GM12878 (cell line): ENCODE measurements around the gene AKAP5. TPM values are rescaled to one million over a fixed set of nuclear protein-coding genes. Genes with fewer than 3 reads are reported as not detected.

Source experiments
- ATAC-seq: fragments of 200-7000 bp; cut with Tn5 transposase; 3 replicates; pipeline ENCODE4 v1.9.1; 2020; ENCODE audit warnings: mild to moderate bottlenecking, moderate library complexity
- BruUV-seq: library from RNA; stranded (reverse); fragments of 400-500 nt; replicated peaks from 2 replicates; lab custom pipeline; 2021; lab: Mats Ljungman, UMichigan
- CTCF ChIA-PET: fragments of 300-600 bp; sonication (Branson Sonifier 250); formaldehyde crosslinking; extraction: SDS; loops from one replicate; lab custom pipeline; 2021; ENCODE audit warnings: inconsistent platforms; lab: Yijun Ruan, JAX
- POLR2A ChIA-PET: fragments of 350-600 bp; formaldehyde crosslinking; extraction: SDS; loops from one replicate; lab custom pipeline; 2021; ENCODE audit warnings: inconsistent platforms; lab: Charles Lee
- RAD21 ChIA-PET: fragments of 300-600 bp; sonication (Branson Sonifier 250); formaldehyde crosslinking; loops from one replicate; lab custom pipeline; 2023; ENCODE audit warnings: antibody characterized with exemption; ENCODE audit not compliant: unreplicated experiment; lab: Charles Lee
- SMC1A ChIA-PET: fragments of 300-600 bp; sonication (Branson Sonifier 250); formaldehyde crosslinking; loops from one replicate; lab custom pipeline; 2023; ENCODE audit not compliant: unreplicated experiment, uncharacterized antibody; lab: Charles Lee
- DNase-seq: peaks from one replicate; pipeline ENCODE4 v3.0.0-alpha.2; 2011; ENCODE audit warnings: low read depth, low spot score
- FAIRE-seq: peaks from 3 replicates; lab custom pipeline; 2011; peaks lifted over from hg19 to GRCh38; lab: Jason Lieb, UNC
- H2AFZ ChIP-seq: 2 replicates; pipeline ENCODE4 v1.6.0; 2011; ENCODE audit warnings: low read depth, low read length, control low read depth; ENCODE audit not compliant: control insufficient read depth
- H3K27ac ChIP-seq: 2 replicates; pipeline ENCODE4 v1.5.1; 2011; ENCODE audit warnings: control low read depth; ENCODE audit not compliant: control insufficient read depth, insufficient read depth
- H3K27me3 ChIP-seq, 2 experiments: replicated peaks in 1 of 2; 2 replicates each; pipeline versions ENCODE4 v1.6.0 to v1.6.1; 2011; ENCODE audit warnings: low read length in 1 of 2; ENCODE audit not compliant: control insufficient read depth in 2 of 2, insufficient read depth in 2 of 2
- H3K36me3 ChIP-seq, 2 experiments: 2 replicates each; pipeline ENCODE4 v1.5.1; 2011; ENCODE audit warnings: low read length in 1 of 2; ENCODE audit not compliant: control insufficient read depth in 2 of 2, insufficient read depth in 2 of 2
- H3K4me1 ChIP-seq: 2 replicates; pipeline ENCODE4 v1.6.1; 2011; ENCODE audit warnings: mild to moderate bottlenecking, low read length, moderate library complexity, mixed read lengths; ENCODE audit not compliant: control insufficient read depth, insufficient read depth
- H3K4me2 ChIP-seq: 2 replicates; pipeline ENCODE4 v1.6.0; 2011; ENCODE audit warnings: control low read depth; ENCODE audit not compliant: control insufficient read depth, insufficient read depth
- H3K4me3 ChIP-seq: fragments of 200-600 bp; sonication (generic); 2 replicates; pipeline ENCODE4 v1.5.1; 2016
- H3K79me2 ChIP-seq: 2 replicates; pipeline ENCODE4 v1.6.0; 2011; ENCODE audit warnings: low read length; ENCODE audit not compliant: control insufficient read depth, insufficient read depth
- H3K9ac ChIP-seq: 2 replicates; pipeline ENCODE4 v1.8.0; 2011; ENCODE audit warnings: low read length, control low read depth, mixed read lengths; ENCODE audit not compliant: control insufficient read depth, insufficient read depth
- H3K9me3 ChIP-seq: replicated peaks from 3 replicates; pipeline ENCODE4 v1.5.1; 2011; ENCODE audit warnings: mild to moderate bottlenecking, low read length; ENCODE audit not compliant: control insufficient read depth, insufficient read depth
- H4K20me1 ChIP-seq: 2 replicates; pipeline ENCODE4 v1.6.0; 2011; ENCODE audit not compliant: control insufficient read depth, insufficient read depth
- BCL11A ChIP-seq: IDR thresholded peaks from 2 replicates; pipeline ENCODE4 v1.6.1; 2011; ENCODE audit warnings: low read depth, low read length
- CBX3 ChIP-seq: fragments of 200-600 bp; sonication (generic); IDR thresholded peaks from 2 replicates; pipeline ENCODE4 v1.6.1; 2016; ENCODE audit warnings: low read depth, borderline replicate concordance
- CUX1 ChIP-seq: IDR thresholded peaks from 2 replicates; pipeline ENCODE4 v1.6.1; 2012; ENCODE audit warnings: improper control_type of control experiment, low read depth, low read length; ENCODE audit not compliant: insufficient replicate concordance
- ELK1 ChIP-seq: IDR thresholded peaks from 2 replicates; pipeline ENCODE4 v1.6.1; 2012; ENCODE audit warnings: low read depth, low read length, improper control_type of control experiment
- IRF4 ChIP-seq: IDR thresholded peaks from 2 replicates; pipeline ENCODE4 v1.6.1; 2011; ENCODE audit warnings: low read depth, low read length
- JUNB ChIP-seq: IDR thresholded peaks from 2 replicates; pipeline ENCODE4 v1.6.1; 2016; ENCODE audit warnings: antibody characterized with exemption, mild to moderate bottlenecking
- MEF2B ChIP-seq: fragments of 450-650 bp; IDR thresholded peaks from 2 replicates; pipeline ENCODE4 v1.6.1; 2018; ENCODE audit warnings: mild to moderate bottlenecking, moderate library complexity; ENCODE audit not compliant: partially characterized antibody, poor library complexity, severe bottlenecking
- MTA2 ChIP-seq: fragments of 450-650 bp; IDR thresholded peaks from 2 replicates; pipeline ENCODE4 v1.6.1; 2016; ENCODE audit warnings: low read depth, mild to moderate bottlenecking, moderate library complexity
- MYC ChIP-seq: IDR thresholded peaks from 2 replicates; pipeline ENCODE4 v1.6.1; 2011; ENCODE audit warnings: mild to moderate bottlenecking, low read length, moderate library complexity, inconsistent platforms; ENCODE audit not compliant: insufficient read depth, insufficient replicate concordance, insufficient read length, severe bottlenecking
- PAX8 ChIP-seq: fragments of 450-650 bp; IDR thresholded peaks from 2 replicates; pipeline ENCODE4 v1.6.1; 2017; ENCODE audit warnings: mild to moderate bottlenecking, moderate library complexity
- SRF ChIP-seq, 2 experiments: IDR thresholded peaks; 2 replicates each; pipeline ENCODE4 v1.6.1; 2011; ENCODE audit warnings: low read depth in 2 of 2, low read length in 2 of 2, mild to moderate bottlenecking in 1 of 2, moderate library complexity in 1 of 2
- WGBS: methylation state at CpG from one replicate; pipeline ENCODE4 v1.1.6; 2016; ENCODE audit warnings: low lambda C conversion rate; ENCODE audit not compliant: insufficient replicate concordance, insufficient coverage; ENCODE audit errors: missing lambda C conversion rate; 5-methylcytosine and 5-hydroxymethylcytosine counted together
- in situ Hi-C: fragments of 300-500 bp; cut with MboI; formaldehyde crosslinking; loops from 9 replicates; pipeline ENCODE4 v1.14.3; 2018; ENCODE audit warnings: mixed read lengths
- intact Hi-C: fragments of 100-400 bp; cut with micrococcal nuclease; formaldehyde crosslinking; loops from one replicate; pipeline ENCODE4 v1.14.2; 2022; ENCODE audit not compliant: unreplicated experiment
- polyA plus RNA-seq, 11 experiments: library from polyadenylated mRNA; depleted of rRNA in 4 of 11; unstranded in 6 of 11; stranded (reverse) in 5 of 11; fragments of >200 nt; fragmentation: Nextera tagmentation in 4 of 11; fragmentation: Illumina TruSeq in 1 of 11; extraction: Ambion mirVana in 4 of 11; extraction: Trizol in 1 of 11; gene quantifications; 1 replicate in 1 of 11; 2 replicates in 10 of 11; pipeline versions ENCODE4 v1.2.1 to v1.2.3, GENCODE V29; 2011 to 2016; ENCODE audit warnings: inconsistent platforms in 2 of 11, missing spikeins in 2 of 11, low read depth in 1 of 11
- total RNA-seq, 4 experiments: library from RNA; depleted of rRNA in 3 of 4; stranded (reverse); fragments of >200 nt in 3 of 4; fragmentation: Illumina TruSeq in 1 of 4; extraction: Trizol in 1 of 4; gene quantifications; 2 replicates each; pipeline versions ENCODE4 v1.2.1 to v1.2.3, GENCODE V29; 2013 to 2021
- TF ChIP-seq, protein P1 (sequence below): fragments of 450-650 bp; IDR thresholded peaks from 2 replicates; pipeline ENCODE4 v1.6.1; 2017; ENCODE audit warnings: low read depth, mild to moderate bottlenecking, moderate library complexity

Gene AKAP5
- total and polyA plus RNA-seq, 10 of the 15 experiments (the other 5 are each of a cell fraction or from before 2014, with no cell fraction given), result 0.45 to 5.1 (median 1.7) TPM

- H4K20me1 ChIP-seq, result no peaks in the 10 kb centered on the region
- peak within 1 kb of the TSS; percentile 53 for H2AFZ ChIP-seq
- ChIA-PET POLR2A (interaction anchor here (1.1 to 2.7 kb wide), 6 partner anchors 13 to 116 kb away, joined by 3 to 14 read pairs (median 6); partner anchors contain the start of gene MTHFD1), SMC1A (interaction anchor here (1.1 to 3.6 kb wide), 7 partner anchors 7 to 112 kb away, joined by 3 to 29 read pairs (median 8); partner anchors contain the start of gene AKAP5), CTCF (interaction anchor here (0.8 to 3.5 kb wide), 7 partner anchors 7 to 133 kb away, joined by 3 to 37 read pairs (median 4); partner anchors contain the start of gene HSPA2), RAD21 (interaction anchor here (0.9 to 2.9 kb wide), 10 partner anchors 7 to 151 kb away, joined by 3 to 12 read pairs (median 6); partner anchors contain the start of gene MTHFD1)
- H3K27me3 ChIP-seq, result no peaks in the 10 kb centered on the region
- in situ Hi-C loops (no loop called here), intact Hi-C loops (loop anchor here (2.0 kb wide), 3 partner anchors 25 to 115 kb away; partner anchors contain the start of genes HSPA2 and MTHFD1)
- peak within 1 kb of the TSS; percentile 97 for H3K9ac ChIP-seq
- peaks cover 96% of the 10 kb centered on the region for H3K79me2 ChIP-seq
- H3K4me1 ChIP-seq, result peaks cover 6% of the 10 kb centered on the region
- peak within 1 kb of the TSS; percentile 70 for H3K4me2 ChIP-seq
- no peaks in the 10 kb centered on the region for H3K9me3 ChIP-seq
- no peaks in the 10 kb centered on the region for H3K36me3 ChIP-seq
- DNase-seq (peak; percentile 83), ATAC-seq (peak; percentile 71), FAIRE-seq (no peak)
- no TSS peak for BruUV-seq
- peak within 1 kb of the TSS; percentile 98 for H3K27ac ChIP-seq
- peak within 1 kb of the TSS; percentile 91 for H3K4me3 ChIP-seq
- WGBS, result under 1% methylated on average over 54 of the region's 87 CpGs
- peak; percentile 59; the same call in 1 of the 2 replicates for TF ChIP-seq BCL11A
- TF ChIP-seq CBX3, result no peak
- TF ChIP-seq MYC, result peak; percentile 81
- peak; percentile 43 for TF ChIP-seq MEF2B
- TF ChIP-seq ELK1, result no peak
- TF ChIP-seq PAX8, result no peak
- TF ChIP-seq JUNB, result no peak
- 0 out of 4 replicates have a peak, but pooled peaks of 1 of the 2 experiments have one; percentile 4 for TF ChIP-seq SRF (IDR thresholded peaks at IDR 0.05; ENCODE audit: low read depth in 2 of 2, low read length in 2 of 2)
- TF ChIP-seq CUX1, result no peak
- TF ChIP-seq MTA2, result peak; percentile 43; the same call in 1 of the 2 replicates
- TF ChIP-seq, protein P1, sequence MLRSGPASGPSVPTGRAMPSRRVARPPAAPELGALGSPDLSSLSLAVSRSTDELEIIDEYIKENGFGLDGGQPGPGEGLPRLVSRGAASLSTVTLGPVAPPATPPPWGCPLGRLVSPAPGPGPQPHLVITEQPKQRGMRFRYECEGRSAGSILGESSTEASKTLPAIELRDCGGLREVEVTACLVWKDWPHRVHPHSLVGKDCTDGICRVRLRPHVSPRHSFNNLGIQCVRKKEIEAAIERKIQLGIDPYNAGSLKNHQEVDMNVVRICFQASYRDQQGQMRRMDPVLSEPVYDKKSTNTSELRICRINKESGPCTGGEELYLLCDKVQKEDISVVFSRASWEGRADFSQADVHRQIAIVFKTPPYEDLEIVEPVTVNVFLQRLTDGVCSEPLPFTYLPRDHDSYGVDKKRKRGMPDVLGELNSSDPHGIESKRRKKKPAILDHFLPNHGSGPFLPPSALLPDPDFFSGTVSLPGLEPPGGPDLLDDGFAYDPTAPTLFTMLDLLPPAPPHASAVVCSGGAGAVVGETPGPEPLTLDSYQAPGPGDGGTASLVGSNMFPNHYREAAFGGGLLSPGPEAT, result peak; percentile 79
- TF ChIP-seq IRF4, result no peak
Observed at GRCh38 chr14:64503434-64504309, 38.4 kb downstream of the AKAP5 start, which contains the start of gene ZBTB25. ZBTB25 (minus strand) TSS chr14:64503838; CDS start chr14:64490533, 13,305 bp downstream.
